ENCODE measurements around the gene SLC5A1.
"Not testable (repeated sequence)": the region's sequence is repeated elsewhere in the genome, so short reads cannot be mapped to it uniquely, and the experiment has no call there.

The SLC5A1 gene

DNA sequence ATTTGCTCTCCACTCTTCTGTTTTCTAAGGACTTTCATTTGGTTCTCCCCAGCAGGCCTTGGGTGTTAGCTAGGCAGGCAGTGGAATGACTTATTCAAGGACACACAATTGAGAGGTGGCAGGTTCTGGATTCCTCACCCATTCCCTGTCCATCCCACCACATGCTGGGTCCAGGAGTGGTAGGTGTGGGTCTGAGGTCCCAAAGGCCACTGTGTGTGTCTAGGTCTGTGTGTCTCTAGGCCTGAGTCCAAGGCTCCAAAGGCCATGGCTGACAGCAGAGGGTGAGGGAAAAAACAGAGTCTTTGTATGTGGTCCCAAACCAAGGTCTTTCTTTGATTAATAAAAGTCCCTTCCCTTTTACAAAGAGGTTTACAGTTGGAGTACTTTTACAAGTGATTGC, 40.8 kb downstream of the SLC5A1 start:
- DNase-seq (ENCODE audit: low read depth in 2 of 2, low spot score in 1 of 2) = no peak

DNA sequence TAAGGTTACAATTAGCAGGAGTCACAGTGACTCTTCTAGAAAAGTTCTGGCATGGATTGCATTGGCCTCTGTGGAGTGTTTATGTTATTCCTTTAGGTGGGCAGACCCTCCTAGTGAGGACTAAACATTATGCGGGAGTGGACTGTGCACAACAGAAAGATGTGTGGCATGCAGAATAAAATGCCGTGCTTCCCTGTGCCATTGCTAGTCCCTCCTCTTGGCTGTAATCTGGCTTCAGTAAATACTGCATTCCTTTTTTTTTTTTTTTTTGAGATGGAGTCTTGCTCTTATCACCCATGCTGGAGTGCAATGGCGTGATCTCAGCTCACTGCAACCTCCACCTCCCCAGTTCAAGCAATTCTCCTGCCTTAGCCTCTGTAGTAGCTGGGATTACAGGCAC, 45.0 kb downstream of the SLC5A1 start:
- no peak for DNase-seq (ENCODE audit: low read depth in 2 of 2, low spot score in 1 of 2)

DNA sequence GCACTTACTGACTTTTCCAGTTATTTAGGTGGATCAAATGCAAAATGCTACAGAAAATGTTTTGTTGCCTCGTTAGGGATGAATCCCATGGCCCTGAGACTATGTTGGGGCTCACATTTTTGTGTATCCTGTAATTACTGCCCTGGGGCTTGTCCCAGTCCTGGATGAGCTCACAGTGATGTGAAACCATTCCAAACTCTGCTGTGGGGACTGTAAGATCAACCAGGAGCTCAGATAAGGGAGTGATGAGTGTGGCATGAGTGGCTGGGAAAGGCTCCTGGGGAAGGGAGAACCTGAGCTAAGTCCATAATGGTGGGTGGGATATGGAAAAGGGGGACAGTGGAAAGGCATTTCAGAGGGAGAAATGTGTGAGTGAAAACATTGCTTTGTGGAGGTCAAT, 54.0 kb downstream of the SLC5A1 start:
- no peak for DNase-seq (ENCODE audit: low read depth in 2 of 2, low spot score in 1 of 2)

DNA sequence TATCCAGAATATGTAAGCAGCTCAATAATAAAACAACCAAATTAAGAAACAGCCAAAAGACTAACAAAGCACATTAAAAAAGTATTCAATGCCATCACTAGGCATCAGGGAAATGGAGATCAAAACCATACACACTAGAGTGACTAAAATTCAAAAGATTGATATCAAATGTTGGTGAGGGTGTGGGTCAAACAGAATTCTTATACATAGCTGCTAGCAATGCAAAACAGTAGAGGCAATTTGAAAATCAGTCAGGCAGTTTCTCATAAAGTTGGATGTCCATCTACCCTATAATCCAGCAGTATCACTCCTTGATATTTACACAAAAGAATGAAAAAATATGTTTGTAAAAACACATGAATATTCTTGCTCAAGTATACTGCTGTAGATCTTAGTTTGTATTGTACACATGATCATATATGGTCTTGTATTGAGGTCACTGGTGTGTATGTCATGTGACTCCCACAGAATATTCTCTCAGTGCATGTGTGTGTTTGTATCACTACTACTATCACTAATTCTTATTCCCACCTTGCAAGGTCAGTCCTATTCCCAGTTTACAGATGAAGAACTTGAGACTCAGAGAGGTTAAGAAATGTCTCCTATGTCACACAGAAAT, 54.9 kb downstream of the SLC5A1 start:
- DNase-seq (ENCODE audit: low read depth in 2 of 2, low spot score in 1 of 2) = no peak

DNA sequence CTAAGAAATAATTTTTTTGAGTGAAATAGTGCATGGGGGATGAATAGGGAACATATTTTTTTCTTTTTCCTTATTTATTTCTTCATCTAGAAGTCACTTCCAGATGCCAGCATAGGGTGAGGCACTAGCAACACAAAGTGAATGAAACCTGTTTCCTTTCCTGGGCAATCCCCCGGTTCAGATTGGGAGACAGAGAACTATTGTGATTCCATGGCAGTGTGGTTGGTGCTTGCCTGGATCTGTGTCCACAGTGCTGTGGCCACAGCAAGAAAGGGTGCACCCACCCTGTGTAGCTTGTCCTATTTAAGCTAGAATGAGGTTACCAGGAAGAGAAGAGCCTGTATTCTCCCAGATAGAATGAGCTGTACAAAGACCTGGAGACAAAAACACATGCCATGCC, 57.6 kb downstream of the SLC5A1 start:
- no peak for DNase-seq (ENCODE audit: low read depth in 2 of 2, low spot score in 1 of 2)

DNA sequence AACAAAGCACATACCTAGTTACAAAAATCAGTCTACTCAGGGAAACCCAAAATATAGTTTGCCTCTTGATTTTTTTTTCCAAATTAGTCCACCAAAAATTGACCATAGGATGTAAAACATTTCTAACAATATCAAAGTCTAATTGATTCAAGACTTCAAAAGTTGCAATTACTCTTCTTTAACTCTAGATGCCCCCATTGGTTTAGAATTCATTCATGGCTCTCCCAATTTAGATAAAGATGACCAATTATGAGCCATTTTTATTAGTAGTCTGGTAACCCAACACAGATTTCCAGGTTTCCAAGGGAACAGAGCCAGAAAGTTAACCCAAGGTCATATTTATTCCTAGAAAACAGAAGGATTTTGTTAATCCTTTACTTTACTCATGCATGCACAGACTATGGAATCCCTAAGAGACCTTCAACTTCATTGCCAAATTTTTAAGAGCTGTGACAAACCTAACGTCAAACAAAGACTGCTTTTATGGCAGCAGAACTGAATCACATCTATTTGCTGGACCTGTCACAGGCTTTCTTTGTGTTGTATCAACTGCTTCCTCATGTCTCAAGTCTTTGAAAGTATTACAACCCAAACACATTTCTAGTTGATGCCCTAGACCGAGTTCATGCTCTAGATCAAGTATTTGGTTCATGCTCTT, 60.7 kb downstream of the SLC5A1 start:
- no peak for DNase-seq (ENCODE audit: low read depth in 2 of 2, low spot score in 1 of 2)

DNA sequence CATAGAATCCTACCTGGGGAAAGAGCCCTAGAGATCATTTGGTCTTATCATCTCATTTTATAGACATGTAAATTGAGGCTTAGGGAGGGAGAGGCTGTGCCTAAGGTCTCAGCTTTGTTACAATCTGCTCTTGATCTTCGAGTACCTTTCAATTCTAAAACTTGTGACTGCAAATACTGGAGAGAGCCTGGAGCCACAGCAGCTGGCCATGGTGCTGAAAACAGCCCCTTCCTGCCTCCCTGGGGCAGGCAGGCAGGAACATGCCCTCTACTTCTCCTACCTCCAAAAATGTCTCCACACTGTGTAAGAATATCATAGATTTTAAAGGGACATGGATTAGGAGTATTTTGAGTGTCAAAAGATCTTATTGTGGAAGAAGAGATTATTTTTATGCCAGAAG, 63.9 kb downstream of the SLC5A1 start:
- no peak for DNase-seq (ENCODE audit: low read depth in 2 of 2, low spot score in 1 of 2)

DNA sequence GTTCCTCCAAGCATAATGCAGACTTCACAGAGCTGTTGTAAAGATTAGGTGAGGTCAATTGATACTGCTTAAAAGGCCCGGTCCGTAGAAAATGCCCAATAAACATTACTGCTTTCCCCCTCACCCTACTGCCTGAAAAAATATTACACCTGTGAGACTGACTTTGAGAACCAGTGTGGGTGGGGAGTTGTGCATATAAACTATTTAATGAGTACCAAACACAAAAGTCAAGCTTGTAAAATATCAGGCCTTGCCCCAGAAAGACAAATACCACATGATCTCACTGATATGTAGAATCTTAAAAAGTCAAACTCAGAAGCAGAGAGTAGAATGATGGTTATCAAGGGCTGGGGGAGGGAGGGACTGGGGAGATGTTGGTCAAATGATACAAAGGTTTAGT, 69.3 kb downstream of the SLC5A1 start:
- no peak for DNase-seq (ENCODE audit: low read depth in 2 of 2, low spot score in 1 of 2)

DNA sequence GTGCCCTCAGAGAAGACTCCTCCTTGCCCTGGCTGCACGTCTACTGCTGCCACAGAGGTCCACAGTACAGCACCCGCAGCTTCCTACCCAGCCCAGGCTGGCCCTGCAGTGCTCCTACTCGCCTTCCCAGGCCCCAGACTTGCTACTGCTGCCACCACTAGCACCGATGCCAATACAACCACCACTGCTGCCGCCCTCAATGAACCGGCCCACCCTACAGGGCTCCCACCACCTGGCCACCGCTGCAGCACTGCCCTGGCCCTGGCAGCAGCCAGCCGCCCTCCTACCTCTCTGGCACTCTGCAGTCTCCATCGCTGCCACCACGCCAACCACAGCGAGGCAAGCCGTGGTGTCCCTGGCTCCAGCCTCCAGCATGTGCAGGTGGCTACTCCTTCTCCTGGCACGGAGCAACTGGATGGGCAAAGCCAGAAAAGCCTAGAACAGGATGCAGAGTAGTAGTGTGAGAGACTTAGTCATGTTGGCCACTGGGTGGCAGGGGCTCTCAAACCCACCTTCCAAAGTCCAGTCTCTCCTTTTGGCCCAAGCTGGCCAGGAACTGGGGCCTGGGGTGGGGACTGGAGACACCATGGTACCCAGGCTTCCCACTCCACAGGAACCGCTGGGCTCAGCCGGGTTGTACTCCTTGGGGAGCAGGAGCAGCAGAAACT, 76.6 kb downstream of the SLC5A1 start:
- DNase-seq (ENCODE audit: low read depth in 2 of 2, low spot score in 1 of 2) = no peak

DNA sequence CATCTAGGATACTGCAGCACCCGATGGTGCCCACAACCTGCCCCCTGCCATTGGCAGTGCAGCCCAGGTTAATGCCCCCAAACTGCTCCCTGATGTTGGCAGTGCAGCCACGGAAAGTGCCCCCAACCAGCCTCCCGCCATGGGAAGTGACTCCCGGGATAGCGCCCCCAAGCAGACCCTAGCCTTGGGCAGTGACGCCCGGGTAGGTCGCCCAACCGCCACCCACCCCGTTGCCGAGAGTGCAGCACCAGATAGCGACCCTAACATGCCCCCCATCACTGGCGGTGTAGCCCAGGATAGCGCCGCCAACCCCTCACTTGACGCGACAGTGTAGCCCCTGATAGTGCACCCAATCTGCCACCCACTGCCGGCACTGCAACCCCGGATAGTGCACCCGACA, 77.5 kb downstream of the SLC5A1 start:
- no peak for DNase-seq (ENCODE audit: low read depth in 2 of 2, low spot score in 1 of 2)

DNA sequence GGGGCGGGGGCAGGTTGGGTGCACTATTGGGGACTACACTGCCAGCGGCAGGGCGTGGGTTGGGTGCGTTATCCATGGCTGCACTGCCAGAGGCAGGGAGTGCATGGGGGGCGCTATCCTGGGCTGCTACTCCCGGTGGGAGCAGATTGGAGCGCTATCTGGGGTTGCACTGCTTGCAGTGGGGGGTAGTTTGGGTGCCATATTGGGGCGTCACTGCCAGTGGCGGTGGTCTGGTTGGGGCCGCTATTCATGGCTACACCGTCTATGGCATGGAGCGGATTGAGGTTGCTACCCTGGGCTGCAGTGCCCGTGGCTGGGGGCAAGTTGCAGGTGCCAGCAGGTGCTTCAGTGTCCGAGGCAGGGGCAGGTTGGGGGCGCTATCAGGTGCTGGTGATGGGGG, 79.8 kb downstream of the SLC5A1 start:
- no peak for DNase-seq (ENCODE audit: low read depth in 2 of 2, low spot score in 1 of 2)

DNA sequence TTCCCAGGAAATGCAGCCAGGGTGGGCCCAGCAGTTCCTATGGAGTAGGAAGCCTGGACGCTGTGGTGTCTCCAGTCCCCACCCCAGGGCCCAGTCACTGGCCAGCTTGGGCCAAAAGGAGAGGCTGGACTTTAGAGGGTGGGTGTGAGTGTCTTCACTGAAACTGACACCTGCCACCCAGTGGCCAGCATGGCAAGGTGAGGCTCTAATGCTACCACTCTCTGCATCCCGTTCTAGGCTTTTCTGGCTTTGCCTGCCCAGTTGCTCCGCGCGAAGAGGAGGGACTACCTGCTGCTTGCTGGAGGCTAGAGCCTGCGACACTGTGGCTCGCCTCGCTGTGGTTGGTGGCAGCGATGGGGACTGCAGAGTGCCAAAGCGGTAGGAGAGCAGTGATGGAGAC, 80.6 kb downstream of the SLC5A1 start:
- DNase-seq (ENCODE audit: low read depth in 2 of 2, low spot score in 1 of 2) = no peak

DNA sequence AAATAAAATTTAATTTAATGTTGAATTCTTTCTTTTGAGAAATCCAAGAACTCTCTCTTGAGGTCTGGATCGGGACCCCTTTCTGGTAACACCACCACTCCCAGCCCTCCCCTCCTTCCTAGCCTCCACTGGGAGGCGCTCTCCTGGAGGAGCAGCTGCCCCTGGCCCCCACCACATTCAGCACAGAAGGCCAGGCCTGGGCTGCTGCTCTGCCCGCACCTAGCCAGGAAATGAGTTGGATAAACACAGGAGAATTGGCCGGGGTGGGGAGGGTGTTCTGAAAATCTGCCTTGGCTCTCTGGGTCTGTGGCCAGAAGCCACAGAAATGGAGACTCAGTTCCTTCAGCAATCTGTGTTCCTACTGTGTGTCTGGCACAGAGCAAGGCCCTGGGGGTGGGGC, 84.8 kb downstream of the SLC5A1 start:
- no peak for DNase-seq (ENCODE audit: low read depth in 2 of 2, low spot score in 1 of 2)

DNA sequence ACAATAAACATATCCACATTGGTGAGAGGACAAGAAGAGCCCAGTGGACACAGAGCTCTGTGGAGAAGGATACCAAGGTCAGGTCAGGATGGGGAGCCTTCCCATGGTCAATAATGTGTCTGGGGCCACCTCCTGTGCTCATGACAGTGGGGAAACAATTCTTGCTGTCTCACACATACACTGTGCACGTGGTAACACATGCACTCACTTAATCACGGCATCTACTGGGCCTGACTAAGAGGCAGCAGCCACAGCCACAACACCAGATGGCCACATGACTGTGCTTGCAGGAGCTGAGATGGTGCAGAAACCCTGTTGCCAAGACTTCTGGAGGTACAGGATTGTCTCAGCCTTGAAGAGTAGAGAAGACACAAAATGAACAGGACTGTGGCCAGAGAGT, 87.4 kb downstream of the SLC5A1 start:
- DNase-seq (ENCODE audit: low read depth in 2 of 2, low spot score in 1 of 2) = no peak

DNA sequence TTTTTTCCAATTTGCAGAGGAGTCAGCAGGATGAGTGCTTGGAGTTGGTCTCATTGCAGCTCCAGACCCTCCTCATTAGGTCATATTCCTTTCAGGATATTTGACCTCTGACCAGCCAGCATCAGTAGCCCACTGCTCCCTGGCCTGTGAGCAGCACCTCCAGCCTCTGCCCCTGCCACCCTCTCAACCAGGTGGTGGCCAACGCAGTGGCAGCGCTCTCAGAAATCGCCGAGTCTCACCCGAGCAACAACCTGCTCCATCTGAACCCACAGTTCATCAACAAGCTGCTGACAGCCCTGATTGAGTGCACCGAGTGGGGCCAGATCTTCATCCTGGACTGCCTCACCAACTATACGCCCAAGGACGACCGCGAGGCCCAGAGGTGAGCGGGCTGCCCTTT, 89.1 kb downstream of the SLC5A1 start:
- no peak for DNase-seq (ENCODE audit: low read depth in 2 of 2, low spot score in 1 of 2)

DNA sequence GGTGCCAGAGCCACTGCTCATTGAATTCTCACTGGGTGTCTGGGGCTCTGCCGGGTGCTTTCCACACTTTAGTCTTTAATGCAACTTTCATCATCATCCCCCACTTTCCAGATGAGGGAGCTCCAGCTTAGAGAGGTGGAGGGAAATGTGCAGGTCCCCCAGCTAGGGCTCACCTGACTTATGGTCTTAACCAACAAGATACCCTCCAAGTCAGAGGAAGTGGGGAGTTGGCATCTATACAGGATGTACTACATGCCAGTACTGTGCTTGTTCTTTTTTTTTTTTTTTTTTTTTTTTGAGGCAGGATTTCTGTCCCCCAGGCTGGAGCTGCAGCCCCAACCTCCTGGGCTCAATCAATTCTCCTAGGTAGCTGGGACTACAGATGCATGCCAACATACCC, 89.7 kb downstream of the SLC5A1 start:
- DNase-seq (ENCODE audit: low read depth in 2 of 2, low spot score in 1 of 2) = no peak

DNA sequence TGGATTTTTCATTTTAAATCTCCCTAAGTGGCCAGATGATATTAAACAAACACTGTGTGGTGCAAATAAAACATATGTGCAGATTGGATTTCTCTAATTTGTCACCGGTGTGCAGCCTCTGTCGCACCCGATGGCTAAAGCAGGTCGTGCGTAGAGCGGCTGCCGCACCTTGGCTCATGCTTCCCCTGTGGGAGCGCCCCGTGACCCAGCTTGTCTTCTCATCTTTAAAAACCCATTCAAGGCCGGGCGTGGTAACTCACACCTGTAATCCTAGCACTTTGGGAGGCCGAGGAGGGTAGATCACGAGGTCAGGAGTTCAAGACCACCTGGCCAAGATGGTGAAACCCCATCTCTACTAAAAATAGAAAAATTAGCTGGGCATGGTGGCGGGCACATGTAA, 91.7 kb downstream of the SLC5A1 start:
- not testable (repeated sequence) for DNase-seq (ENCODE audit: low read depth in 2 of 2, low spot score in 1 of 2)

DNA sequence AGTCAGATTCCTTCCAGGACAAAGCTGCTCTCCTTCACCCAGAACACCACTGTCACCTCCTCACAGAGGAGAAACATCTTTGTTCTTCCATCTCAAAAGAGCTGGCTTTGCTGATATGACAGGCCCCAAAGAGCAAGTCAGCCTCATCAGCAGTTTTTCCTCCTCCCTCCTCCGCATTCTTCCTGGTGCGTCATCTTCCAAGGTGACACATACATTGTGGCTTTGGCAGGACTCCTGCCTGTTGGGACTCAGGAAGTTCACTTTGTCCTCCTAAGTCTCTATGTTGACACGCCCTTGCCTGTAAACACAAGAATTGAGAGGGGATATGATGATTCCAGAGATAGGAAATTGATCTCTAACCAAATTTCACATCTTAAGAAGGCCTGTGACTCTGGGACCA, 92.9 kb downstream of the SLC5A1 start:
- not testable (repeated sequence) for DNase-seq (ENCODE audit: low read depth in 2 of 2, low spot score in 1 of 2)

DNA sequence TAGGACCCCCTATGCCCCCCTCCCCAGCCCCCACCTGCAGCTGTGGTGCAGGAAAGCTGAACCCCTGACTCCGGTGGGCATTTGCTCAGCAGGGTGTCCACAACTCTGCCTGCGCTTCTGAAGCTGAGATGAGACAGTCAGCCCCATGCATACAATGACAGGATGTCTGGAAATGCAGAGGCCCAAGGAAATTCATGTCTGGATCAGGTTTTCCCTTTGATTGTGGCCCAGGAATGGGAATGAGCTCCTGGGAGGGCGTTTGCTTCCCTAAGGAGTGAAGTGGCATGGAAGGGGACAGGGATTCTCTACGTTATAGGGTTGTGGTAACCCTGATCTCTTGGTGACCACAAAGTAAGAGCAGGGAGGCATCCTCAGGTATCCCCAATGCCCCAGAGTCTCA, 93.8 kb downstream of the SLC5A1 start:
- not testable (repeated sequence) for DNase-seq (ENCODE audit: low read depth in 2 of 2, low spot score in 1 of 2)

DNA sequence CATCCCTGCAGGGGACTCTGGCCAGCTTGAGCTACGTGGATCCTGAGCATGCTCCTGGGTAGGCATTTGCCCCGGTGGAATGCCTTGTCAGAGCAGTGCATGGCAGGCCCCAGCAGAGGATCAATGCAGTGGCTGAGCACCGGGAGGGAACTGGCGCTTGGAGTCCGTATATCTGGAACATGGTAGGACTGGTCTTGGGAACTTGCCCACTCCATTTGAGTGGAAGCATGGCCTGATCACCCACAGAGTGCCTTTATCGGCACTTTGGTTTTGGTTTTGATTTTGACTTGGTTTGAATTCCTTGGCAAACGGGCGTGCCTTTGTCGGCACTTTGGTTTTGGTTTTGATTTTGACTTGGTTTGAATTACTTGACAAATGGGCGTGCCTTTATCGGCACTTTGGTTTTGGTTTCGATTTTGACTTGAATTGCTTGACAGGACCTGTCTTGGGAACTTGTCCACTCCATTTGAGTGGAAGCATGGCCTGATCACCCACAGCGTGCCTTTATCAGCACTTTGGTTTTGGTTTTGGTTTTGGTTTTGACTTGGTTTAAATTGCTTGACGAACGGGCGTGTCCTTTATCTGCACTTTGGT, 94.8 kb downstream of the SLC5A1 start:
- DNase-seq (ENCODE audit: low read depth in 2 of 2, low spot score in 1 of 2) = peak; percentile 21 to 33

DNA sequence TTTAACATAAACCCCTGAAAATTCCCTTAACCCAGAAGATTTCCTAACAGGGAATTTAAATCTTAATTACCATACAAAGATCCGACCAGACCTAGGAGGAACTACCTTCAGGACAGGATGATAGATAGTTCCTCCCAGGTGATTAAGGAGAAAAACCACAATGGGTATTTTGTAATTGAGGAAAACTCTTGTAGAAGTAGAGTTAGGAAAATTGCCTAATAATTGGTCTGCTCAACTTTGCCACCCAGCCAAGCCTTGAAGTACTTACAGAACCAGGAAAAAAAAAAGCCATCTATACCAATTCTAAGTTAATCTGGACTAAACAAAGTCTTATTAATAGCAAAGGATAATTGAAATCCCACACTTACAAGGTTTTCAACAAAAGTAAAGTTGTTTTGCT, 95.5 kb downstream of the SLC5A1 start:
- not testable (repeated sequence) for DNase-seq (ENCODE audit: low read depth in 2 of 2, low spot score in 1 of 2)

DNA sequence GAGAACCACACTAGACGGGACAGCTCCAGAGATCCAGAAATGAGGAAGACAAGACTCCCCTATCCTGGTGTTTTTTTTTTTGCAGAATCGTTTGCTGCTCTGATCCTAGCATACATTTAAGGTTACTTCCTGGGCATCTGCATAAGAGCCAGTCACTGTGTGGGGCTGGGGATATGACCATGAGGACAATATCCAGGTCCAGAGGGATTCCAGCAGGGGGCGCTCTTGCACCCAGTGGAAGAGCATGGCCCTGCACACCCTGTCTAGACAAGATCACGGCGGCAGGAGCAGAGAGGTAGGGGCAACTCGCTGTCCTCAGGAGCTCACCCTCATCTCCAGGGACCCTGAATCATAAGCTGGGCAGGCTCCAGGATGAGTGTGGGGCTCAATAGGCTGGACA, 97.6 kb downstream of the SLC5A1 start:
- not testable (repeated sequence) for DNase-seq (ENCODE audit: low read depth in 2 of 2, low spot score in 1 of 2)

All from stimulated activated CD8-positive, alpha-beta memory T cell treated with anti-CD3 and anti-CD28 coated beads, Interleukin-4, amount 100 ng/mL, for 4 hours (primary cell).